ENCODE data around the gene USP2. TPM values are rescaled to one million over a fixed set of nuclear protein-coding genes. Genes with fewer than 3 reads are reported as not detected.
A peak's percentile ranks its signal among the peaks of the same experiment; 100 is the strongest.

Gene USP2
- polyA plus RNA-seq, 1 experiment: 0.27 TPM

DNA sequence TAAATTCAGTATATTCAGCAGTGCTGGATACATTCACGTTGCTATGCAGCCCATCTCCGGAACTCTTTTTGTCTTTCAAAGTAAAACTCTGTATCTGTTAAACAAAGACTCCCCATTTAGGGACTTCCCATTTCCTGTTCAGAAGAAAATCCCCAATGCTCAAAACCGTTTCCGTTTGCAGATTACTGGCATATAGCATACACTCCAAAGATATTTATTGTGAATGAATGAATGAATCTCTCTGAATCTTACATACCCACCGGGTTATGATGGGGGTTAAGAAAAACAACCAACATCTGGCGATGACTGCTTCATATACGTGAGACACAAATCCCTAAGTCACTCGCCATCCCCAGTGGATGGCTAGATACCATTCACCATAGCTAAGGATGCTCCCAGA lies 39.9 kb upstream of the USP2 start:
- DNase-seq (ENCODE audit: low read depth): no peak
- peak overlapping the region; percentile 85 for H3K4me3 ChIP-seq (ENCODE audit: low read depth, low read length)
- ChIA-PET CTCF (interaction anchor here (0.9 to 2.9 kb wide), 4 partner anchors 46 to 65 kb away, joined by 4 to 25 read pairs (median 15); no protein-coding TSS in a partner anchor), POLR2A (interaction anchor here (0.7 kb wide), 1 partner anchor 209 kb away, joined by 5 read pairs; no protein-coding TSS in a partner anchor)
- H3K27me3 ChIP-seq (ENCODE audit: control insufficient read depth, insufficient read depth, low read length): no peaks in the 10 kb centered on the region
- TF ChIP-seq, protein P1, sequence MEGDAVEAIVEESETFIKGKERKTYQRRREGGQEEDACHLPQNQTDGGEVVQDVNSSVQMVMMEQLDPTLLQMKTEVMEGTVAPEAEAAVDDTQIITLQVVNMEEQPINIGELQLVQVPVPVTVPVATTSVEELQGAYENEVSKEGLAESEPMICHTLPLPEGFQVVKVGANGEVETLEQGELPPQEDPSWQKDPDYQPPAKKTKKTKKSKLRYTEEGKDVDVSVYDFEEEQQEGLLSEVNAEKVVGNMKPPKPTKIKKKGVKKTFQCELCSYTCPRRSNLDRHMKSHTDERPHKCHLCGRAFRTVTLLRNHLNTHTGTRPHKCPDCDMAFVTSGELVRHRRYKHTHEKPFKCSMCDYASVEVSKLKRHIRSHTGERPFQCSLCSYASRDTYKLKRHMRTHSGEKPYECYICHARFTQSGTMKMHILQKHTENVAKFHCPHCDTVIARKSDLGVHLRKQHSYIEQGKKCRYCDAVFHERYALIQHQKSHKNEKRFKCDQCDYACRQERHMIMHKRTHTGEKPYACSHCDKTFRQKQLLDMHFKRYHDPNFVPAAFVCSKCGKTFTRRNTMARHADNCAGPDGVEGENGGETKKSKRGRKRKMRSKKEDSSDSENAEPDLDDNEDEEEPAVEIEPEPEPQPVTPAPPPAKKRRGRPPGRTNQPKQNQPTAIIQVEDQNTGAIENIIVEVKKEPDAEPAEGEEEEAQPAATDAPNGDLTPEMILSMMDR (IDR thresholded peaks at IDR 0.05; ENCODE audit: insufficient read depth, low read depth, low read length): no peak
- peaks cover 14% of the 10 kb centered on the region for H3K36me3 ChIP-seq (ENCODE audit: control insufficient read depth, insufficient read depth, low read length)

DNA sequence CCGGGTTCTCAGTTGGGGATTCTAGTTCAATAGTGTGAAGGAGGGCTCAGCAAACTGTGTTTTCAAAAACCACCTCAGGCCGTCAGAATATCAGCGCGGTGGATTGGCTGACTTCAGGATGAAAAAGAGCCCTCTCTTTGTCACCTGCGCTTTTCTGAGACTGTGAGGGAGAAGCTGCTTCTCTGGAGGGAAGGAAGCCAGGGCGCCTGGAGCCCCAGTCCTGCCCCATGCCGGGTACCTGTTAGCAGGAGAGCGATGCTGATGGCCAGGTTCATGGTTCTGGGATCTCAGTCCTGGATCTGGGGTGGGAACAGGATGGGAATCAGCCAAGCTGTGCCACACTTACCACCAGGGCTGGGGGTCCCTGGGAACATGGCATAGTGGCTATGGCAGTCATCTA lies 39.1 kb upstream of the USP2 start:
- ChIA-PET POLR2A (no interaction called here), CTCF (no interaction called here)
- no peak for DNase-seq (ENCODE audit: low read depth)
- Histone ChIP-seq H3K27me3 (ENCODE audit: control insufficient read depth, insufficient read depth, low read length) (no peaks in the 10 kb centered on the region), H3K36me3 (ENCODE audit: control insufficient read depth, insufficient read depth, low read length) (peaks cover 14% of the 10 kb centered on the region), H3K4me3 (ENCODE audit: low read depth, low read length) (peak overlapping the region; percentile 85)
- TF ChIP-seq, protein P1 (IDR thresholded peaks at IDR 0.05; ENCODE audit: insufficient read depth, low read depth, low read length): no peak

DNA sequence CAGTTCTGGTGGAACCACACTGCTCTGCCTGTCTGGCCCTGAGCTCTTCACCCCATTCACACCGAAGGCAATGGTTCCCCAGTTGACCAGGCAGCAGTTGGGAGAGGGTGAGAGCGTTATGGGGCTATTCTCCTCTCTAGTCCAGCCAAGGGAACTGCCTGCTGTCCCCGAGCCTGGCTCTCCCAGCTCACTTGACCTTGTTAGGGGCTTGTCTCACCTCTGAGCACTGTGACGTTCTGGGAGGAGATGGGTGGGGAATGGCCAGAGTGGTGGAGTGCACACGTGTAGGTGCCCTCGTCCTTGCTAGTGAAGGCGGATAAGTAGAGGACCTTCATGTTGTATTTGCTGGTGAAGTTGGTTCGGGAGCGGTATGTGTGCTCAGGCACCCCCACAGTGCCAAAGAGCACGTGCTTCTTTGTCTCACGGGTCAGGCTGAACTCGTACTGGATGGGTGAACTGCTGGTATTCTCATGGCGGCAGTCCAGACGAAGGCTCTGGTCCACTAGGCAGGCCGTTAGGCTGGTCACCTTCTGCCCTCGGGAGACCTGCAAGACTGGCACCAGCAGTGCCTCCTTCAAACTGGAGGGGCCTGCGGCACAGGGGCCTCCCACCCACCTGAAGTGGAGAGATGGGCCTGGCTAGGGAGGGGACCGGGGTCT lies 38.5 kb upstream of the USP2 start:
- peaks cover 14% of the 10 kb centered on the region for H3K36me3 ChIP-seq (ENCODE audit: control insufficient read depth, insufficient read depth, low read length)
- TF ChIP-seq, protein P1 (IDR thresholded peaks at IDR 0.05; ENCODE audit: insufficient read depth, low read depth, low read length): no peak
- no peaks in the 10 kb centered on the region for H3K27me3 ChIP-seq (ENCODE audit: control insufficient read depth, insufficient read depth, low read length)
- POLR2A ChIA-PET: no interaction called here
- CTCF ChIA-PET: interaction anchor here (1.5 to 1.9 kb wide), 2 partner anchors 55 to 58 kb away, joined by 4 to 9 read pairs; no protein-coding TSS in a partner anchor
- DNase-seq (ENCODE audit: low read depth): no peak
- no peak overlapping the region for H3K4me3 ChIP-seq (ENCODE audit: low read depth, low read length)

GRCh38 chr11:119419246-119419645 lies 37.8 kb upstream of the USP2 start:
- no peaks in the 10 kb centered on the region for H3K27me3 ChIP-seq (ENCODE audit: control insufficient read depth, insufficient read depth, low read length)
- ChIA-PET CTCF (interaction anchor here (1.5 to 1.9 kb wide), 2 partner anchors 56 to 58 kb away, joined by 4 to 9 read pairs; no protein-coding TSS in a partner anchor), POLR2A (no interaction called here)
- no peak overlapping the region for H3K4me3 ChIP-seq (ENCODE audit: low read depth, low read length)
- DNase-seq (ENCODE audit: low read depth): no peak
- H3K36me3 ChIP-seq (ENCODE audit: control insufficient read depth, insufficient read depth, low read length): peaks cover 14% of the 10 kb centered on the region
- TF ChIP-seq, protein P1 (IDR thresholded peaks at IDR 0.05; ENCODE audit: insufficient read depth, low read depth, low read length): no peak

DNA sequence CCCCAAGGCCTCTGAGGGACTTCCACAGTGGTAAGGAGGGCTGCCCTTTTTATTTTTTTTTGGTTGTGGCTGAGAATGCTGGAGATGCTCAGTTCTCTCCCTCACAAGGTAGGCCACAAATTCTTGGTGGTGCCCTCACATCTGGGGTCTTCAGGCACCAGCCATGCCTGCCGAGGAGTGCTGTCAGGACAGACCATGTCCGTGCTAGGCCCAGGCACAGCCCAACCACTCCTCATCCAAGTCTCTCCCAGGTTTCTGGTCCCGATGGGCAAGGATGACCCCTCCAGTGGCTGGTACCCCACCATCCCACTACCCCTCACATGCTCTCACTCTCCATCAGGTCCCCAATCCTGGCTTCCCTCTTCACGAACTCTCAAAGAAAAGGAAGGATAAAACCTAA lies 37.3 kb upstream of the USP2 start:
- CTCF ChIA-PET: interaction anchor here (1.5 to 1.9 kb wide), 2 partner anchors 56 to 57 kb away, joined by 4 to 9 read pairs; no protein-coding TSS in a partner anchor

More for the DNA sequence above, 37.3 kb upstream of the USP2 start:
- TF ChIP-seq, protein P1 (IDR thresholded peaks at IDR 0.05; ENCODE audit: insufficient read depth, low read depth, low read length): no peak
- POLR2A ChIA-PET: interaction anchor here (0.6 kb wide), 1 partner anchor 14 kb away, joined by 3 read pairs; no protein-coding TSS in a partner anchor
- peaks cover 14% of the 10 kb centered on the region for H3K36me3 ChIP-seq (ENCODE audit: control insufficient read depth, insufficient read depth, low read length)
- no peaks in the 10 kb centered on the region for H3K27me3 ChIP-seq (ENCODE audit: control insufficient read depth, insufficient read depth, low read length)
- no peak for DNase-seq (ENCODE audit: low read depth)
- H3K4me3 ChIP-seq (ENCODE audit: low read depth, low read length): no peak overlapping the region

Data from BJ (cell line).